ENCODE results near the gene KAT2A. TPM values are rescaled to one million over a fixed set of nuclear protein-coding genes. Genes with fewer than 3 reads are reported as not detected.

Gene KAT2A
- total RNA-seq, 2 donors from 2014 or later, result 23.6 TPM

DNA sequence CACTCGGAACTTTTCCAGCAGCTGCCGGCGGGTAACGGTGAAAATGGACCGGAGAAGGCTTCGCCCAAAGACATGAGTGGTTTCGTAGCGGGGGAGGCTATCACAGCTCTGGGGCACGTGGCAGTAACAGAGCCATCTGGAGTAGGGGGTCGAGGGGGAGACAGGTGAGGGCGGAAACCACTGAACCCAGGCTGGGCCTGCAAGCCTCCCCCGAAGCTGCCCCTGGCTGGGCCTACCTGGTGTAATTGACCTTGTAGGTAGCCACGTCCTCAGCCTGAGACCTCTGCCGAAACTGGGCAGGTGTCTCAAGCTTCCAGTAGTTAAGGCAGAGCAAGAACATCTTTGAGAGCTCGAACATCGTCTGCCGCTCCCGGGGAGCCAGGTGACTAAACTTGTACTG lies 1.9 kb downstream of the KAT2A start:
- intact Hi-C loops (cut with DNase I, micrococcal nuclease), result loop anchor here (5.0 to 10.0 kb wide), 3 partner anchors 64 to 154 kb away; partner anchors contain the start of genes C17orf113 (in 1 of the 2) and CNP (in 1 of the 2)
- DNase-seq (no peak), ATAC-seq (no peak)

DNA sequence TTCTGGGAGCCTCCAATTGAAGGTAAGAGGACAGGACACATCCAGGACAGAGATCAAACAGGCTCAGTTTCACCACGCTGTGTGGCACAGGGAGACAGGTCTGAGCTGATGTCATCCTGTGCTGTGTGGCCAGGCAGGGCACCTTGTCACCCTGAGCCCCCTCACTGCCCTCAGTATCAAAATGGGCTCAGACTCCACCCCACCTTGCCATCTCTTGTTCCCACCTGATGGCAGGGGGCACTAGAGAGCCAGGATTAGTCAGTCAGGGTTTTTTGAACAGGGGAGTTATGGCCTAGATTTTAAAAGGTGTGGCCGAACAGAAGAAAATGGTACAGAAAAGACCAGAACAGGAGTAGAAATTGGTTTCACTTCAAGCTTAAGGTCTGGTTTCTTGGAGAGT lies 2.6 kb downstream of the KAT2A start:
- intact Hi-C loops (cut with DNase I, micrococcal nuclease), result loop anchor here (5.0 to 10.0 kb wide), 3 partner anchors 64 to 154 kb away; partner anchors contain the start of genes C17orf113 (in 1 of the 2) and CNP (in 1 of the 2)
- peak in 1 of 2 donors; percentile 53 for DNase-seq
- ATAC-seq, result no peak

DNA sequence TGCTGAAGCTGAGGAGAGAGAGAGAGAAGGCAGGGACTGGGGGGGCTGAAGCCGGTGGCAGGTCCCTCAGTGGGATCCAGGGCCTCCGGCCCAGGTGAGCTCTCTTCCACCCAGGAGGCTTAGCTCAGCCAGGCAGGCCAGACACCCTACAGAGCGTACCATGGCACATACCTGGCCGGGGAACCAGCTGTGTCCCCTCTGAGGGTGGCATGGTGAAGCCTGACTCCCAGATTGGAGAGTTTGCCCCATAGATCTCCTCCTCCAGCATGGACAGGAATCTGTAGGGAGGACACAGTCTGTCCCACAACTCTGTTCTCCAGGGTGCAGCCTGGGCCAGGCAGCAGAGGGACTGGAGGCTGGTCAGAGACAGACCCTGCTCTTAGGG lies 3.0 kb downstream of the KAT2A start:
- ATAC-seq (no peak), DNase-seq (no peak)
- intact Hi-C loops (cut with DNase I, micrococcal nuclease), result loop anchor here (5.0 to 10.0 kb wide), 3 partner anchors 63 to 153 kb away; partner anchors contain the start of genes C17orf113 (in 1 of the 2) and CNP (in 1 of the 2)

DNA sequence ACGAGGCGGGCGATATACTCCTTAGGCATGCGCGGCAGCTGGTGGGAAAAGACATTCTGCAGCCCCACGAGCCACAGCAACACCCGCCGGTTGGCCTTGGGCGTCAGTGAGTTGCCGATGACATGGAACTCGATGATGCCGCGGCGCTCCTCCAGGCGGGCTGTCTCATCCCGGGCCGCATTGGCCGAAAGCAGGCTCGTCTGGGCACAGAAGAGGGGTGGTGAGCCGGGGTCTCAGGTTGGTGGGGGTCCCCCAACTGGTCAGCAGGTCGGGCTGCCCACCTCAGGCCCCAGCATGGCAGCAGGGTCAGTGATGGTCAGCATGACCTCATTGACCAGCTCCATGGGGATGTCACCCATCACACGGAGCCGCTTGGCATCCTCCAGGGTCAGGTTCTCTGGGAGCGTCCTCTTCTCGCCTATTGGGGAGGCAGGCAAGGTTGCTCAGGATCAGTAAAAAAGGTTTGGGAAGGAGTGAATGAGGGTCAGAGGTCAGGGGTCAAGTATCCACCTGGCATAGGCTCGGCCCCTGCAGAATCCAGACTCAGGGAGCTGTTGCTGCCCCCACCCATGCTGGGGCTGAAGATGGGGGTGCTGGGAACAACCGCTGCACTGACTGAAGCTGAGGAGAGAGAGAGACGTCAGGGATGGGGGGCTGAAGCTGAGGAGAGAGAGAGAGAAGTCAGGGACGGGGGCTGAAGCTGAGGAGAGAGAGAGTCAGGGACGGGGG lies 3.6 kb downstream of the KAT2A start:
- no peak for ATAC-seq
- intact Hi-C loops (cut with DNase I, micrococcal nuclease), result loop anchor here (5.0 to 10.0 kb wide), 3 partner anchors 63 to 153 kb away; partner anchors contain the start of genes C17orf113 (in 1 of the 2) and CNP (in 1 of the 2)
- no peak for DNase-seq

DNA sequence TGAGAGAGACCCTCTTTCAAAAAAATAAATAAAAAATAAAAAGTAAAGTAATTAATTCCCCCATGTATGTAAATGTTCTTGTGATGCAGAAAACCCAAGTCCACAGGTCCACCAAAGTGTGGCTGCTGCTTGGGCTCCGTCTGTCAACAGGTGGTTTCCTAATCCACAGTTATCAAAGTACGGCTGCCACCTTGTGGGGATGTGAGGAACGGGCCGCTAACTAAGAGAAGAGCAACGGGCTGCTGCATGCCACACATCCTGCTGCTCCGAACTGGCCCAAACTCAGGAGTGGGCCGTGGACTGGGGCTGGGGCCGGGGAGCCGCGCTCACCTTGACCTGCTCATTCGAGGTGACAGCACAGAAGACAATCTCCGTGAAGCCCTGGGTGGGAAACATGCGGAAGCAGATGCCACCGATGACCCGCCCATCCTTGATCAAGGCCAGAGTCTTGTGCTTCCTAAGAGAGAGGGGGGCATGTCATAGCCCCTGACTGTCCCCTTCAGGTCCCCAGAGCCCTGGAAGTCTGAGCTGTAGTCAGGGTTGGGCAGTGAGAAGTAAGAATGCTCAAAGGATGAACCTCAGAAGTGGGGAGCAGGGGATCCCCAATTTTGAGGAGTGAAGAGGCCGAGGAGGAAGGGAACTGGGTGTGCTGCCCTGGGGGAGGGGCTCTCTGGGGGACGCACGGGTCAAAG lies 4.3 kb downstream of the KAT2A start:
- DNase-seq (peak; percentile 77 to 91), ATAC-seq (peak; percentile 43)
- intact Hi-C loops (cut with DNase I, micrococcal nuclease), result loop anchor here (5.0 to 10.0 kb wide), 3 partner anchors 62 to 152 kb away; partner anchors contain the start of genes C17orf113 (in 1 of the 2) and CNP (in 1 of the 2)

DNA sequence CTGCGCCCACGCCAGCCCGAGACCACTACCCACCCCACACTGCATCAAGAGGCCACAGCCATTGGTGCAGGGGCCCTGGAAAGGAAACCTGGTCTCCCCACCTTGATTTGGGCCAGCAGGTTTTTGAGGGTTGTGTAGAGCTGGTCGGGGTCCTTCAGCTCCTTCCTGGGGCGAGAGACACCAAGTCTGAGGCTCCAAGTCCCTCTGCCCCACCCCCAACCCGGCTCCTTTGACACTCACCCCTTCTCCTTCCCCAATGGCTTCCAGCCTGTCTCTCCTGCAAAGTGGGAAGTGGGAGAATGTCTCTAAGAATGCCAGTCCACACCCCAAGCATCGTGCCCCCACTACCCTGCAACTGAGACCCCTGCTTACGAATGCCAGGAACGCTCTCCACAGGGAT lies 7.0 kb downstream of the KAT2A start:
- ATAC-seq, result no peak

DNA sequence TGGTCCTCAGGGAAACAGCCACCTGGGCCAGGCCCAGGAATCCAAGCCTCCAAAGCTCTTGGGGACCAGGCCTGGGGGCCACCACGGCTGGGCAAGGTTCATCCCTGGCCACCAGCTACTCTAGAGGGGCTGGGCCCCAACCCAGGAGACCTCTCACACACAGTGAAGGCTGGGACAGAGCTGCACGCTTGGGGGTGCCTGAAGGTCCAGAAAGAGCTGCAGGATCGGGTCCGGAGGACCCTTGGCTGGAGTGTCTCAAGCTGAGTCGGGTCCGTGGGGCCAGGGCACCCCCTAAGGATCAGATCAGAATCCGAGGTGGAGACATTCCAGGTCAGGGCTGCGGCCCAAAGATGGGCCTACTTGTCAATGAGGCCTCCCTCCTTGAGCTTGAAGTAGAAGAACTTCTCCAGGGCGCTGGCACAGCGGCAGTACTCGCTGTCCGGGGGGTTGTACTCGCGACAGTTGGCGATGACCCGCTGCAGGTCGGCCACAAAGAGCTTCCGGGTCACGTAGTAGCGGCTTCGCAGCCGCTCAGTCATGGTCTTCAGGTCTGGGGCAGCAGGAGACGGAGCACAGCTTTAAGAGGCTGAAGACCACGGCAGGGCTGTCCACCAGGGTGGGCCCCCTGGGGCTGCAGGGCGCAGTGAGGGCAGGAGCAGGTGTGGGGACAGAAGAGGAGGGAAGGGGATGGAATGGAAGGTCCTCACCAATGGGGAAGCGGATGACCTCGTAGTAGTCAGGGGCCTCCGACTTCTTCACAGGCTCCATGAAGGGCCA lies 7.7 kb downstream of the KAT2A start:
- intact Hi-C loops (cut with DNase I, micrococcal nuclease), result loop anchor here in 1 of 2 donors (10.0 kb wide), 2 partner anchors 59 to 149 kb away; partner anchors contain the start of genes C17orf113 and CNP
- no peak for ATAC-seq
- no peak for DNase-seq

More for the DNA sequence above, 7.0 kb downstream of the KAT2A start:
- DNase-seq, result no peak
- intact Hi-C loops (cut with DNase I, micrococcal nuclease), result loop anchor here in 1 of 2 donors (10.0 kb wide), 2 partner anchors 59 to 149 kb away; partner anchors contain the start of genes C17orf113 and CNP

DNA sequence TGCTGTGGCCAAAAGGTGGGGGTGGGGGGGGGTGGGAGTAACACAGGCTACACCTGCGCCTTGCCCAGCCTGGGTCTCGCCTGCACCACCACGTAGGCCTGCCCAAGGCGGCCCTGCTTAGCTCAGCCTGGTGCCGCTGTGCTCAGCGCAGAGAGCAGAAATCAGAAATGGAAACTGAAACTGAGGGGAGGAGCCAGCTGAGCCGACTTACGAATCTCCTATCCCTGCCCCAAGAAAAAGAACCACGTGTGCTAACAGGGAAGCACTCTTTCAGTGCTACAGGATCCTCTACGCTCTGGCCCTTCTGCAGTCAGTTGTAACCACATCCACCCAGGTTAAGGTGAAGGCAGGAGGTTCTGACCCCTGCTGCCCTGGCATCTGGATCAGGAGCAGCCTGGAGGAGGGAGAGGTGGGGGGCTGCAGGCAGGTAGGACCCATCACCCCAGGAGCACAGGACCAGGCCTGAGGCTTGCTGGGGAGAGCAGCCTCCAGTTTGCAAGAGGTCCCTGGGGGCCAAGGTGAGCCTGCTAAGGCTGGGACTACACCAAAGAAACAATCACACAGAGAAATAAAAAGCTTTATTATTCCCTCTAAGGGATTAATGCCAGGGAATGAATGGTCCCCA lies 8.5 kb downstream of the KAT2A start, which contains the start of gene DHX58:
Gene DHX58, minus strand, starts transcription at position 163 of the 625 bp plus-strand sequence. CDS start 822 bp downstream, outside the sequence.
- ATAC-seq, result peak; percentile 84

DNA sequence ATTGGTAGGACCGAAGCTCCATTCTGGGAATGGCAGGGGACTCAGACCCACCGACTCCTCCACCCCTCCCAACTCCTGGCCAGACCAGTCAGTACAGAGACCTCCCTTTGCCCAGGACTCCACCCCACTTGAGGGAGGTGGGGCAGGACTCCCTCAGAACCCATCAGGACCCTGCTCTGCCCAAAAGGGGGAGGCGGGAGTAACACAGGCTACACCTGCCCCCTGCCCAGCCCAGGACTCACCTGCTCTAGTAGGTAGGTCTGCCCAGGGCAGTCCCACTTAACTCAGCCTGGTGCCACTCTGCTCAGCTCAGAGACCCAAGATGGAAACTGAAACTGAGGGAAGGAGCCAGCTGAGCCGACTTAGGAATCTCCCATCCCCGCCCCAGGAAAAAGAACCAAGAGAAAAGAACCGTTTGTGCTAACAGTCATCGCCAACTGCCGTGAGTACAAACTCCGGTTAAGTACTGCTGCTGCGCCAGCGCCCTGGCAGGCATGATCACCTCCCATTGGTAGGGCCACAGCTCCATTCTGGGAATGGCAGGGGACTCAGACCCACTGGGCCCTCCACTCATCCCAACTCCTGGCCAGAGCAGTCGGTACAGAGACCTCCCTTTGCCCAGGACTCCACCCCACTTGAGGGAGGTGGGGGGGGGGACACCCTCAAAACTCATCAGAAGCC lies 9.2 kb downstream of the KAT2A start:
- ATAC-seq, result peak; percentile 48
- peak; percentile 56 to 59 for DNase-seq
- intact Hi-C loops (cut with DNase I, micrococcal nuclease), result loop anchor here in 1 of 2 donors (10.0 kb wide), 2 partner anchors 57 to 147 kb away; partner anchors contain the start of genes C17orf113 and CNP

More for the DNA sequence above, 8.5 kb downstream of the KAT2A start, which contains the start of gene DHX58:
- peak; percentile 83 to 84 for DNase-seq
- intact Hi-C loops (cut with DNase I, micrococcal nuclease), result loop anchor here in 1 of 2 donors (10.0 kb wide), 2 partner anchors 58 to 148 kb away; partner anchors contain the start of genes C17orf113 and CNP

DNA sequence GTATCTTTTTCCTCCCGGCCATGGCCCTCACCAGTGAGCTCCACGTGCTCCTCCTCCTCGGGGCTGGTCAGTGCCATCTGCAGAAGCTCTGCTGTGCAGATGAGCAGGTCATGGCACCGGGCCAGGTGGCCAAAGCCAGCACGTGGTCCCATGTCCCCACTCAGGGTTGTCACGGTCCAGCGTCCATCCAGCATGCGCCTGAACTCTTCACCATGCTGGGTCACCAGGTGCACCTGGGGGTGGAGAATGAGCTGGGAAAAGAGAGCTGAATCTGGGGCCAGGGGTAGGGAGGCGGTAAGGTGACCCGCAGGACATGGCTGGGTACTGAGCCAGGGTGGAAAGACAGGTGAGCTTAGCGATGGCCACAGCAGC lies 9.9 kb downstream of the KAT2A start:
- DNase-seq (no peak), ATAC-seq (no peak)
- intact Hi-C loops (cut with DNase I, micrococcal nuclease), result loop anchor here in 1 of 2 donors (10.0 kb wide), 2 partner anchors 56 to 146 kb away; partner anchors contain the start of genes C17orf113 and CNP

DNA sequence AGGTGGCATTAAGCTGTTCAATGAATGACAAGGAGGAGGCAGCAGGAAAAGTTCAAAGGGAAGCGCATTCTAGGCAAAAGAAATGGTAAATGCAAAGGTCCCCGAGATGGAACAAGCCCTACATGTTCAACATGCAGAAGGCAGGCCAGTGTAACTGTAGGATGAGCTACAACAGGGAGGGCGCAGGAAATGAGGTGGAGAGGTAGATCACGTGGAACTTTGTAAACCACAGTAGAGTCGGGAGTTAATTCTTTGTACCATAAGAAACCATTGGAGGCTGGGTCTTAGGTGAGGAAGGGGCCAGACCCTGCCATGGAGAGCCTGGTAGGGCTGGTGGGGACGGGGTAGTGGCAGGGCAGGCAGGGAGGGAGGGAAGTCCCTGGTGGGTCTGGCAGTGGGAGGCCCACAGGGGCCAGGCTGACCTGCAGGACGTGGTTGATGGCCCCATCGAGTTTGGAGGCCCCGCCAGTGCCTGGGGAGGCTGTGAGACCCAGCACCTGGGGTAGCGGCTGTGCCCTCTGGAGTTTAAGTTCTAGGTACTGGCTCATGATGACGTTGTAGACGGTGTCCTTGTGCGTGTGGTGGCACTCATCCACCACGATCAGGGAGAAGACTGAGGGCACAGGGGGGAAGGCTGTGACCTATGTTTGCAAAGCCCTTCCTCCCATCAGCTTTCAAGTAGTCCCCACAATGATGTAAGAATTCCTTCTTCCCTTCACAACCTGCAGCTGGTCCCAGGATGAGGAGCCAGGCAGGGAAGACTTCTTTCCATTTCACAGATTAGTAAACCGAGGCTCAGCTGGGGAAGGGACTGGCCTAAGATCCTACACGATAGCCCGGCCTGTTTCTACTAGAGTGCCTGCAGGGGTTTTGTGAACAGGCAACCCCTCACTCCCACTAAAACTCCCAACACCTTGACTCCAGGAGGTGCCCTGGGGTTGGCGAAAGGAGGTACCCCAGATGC lies 10.6 kb downstream of the KAT2A start:
- intact Hi-C loops (cut with DNase I, micrococcal nuclease), result loop anchor here in 1 of 2 donors (10.0 kb wide), 2 partner anchors 56 to 146 kb away; partner anchors contain the start of genes C17orf113 and CNP
- no peak for ATAC-seq
- no peak for DNase-seq

DNA sequence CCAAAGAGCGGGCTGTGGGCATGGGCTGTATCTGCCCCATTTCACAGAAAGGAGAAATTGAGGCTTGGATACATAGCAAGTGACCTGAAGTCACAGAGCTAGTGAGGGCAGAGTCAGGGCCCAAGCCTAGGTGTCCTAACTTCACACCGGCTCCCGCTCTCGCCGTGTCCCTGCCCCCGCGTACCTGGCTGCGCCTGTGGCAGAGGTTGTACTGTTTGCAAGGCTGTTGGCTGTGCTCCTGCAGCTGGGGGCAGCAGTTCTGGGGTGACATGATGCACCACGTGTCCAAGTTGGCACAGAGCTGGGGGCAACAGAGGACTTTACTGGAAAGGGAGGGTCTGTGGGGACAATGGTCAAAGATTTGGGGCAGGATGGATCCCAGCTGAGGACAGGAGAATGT lies 12.1 kb downstream of the KAT2A start:
- no peak for DNase-seq
- no peak for ATAC-seq
- intact Hi-C loops (cut with DNase I, micrococcal nuclease), result no loop called here

DNA sequence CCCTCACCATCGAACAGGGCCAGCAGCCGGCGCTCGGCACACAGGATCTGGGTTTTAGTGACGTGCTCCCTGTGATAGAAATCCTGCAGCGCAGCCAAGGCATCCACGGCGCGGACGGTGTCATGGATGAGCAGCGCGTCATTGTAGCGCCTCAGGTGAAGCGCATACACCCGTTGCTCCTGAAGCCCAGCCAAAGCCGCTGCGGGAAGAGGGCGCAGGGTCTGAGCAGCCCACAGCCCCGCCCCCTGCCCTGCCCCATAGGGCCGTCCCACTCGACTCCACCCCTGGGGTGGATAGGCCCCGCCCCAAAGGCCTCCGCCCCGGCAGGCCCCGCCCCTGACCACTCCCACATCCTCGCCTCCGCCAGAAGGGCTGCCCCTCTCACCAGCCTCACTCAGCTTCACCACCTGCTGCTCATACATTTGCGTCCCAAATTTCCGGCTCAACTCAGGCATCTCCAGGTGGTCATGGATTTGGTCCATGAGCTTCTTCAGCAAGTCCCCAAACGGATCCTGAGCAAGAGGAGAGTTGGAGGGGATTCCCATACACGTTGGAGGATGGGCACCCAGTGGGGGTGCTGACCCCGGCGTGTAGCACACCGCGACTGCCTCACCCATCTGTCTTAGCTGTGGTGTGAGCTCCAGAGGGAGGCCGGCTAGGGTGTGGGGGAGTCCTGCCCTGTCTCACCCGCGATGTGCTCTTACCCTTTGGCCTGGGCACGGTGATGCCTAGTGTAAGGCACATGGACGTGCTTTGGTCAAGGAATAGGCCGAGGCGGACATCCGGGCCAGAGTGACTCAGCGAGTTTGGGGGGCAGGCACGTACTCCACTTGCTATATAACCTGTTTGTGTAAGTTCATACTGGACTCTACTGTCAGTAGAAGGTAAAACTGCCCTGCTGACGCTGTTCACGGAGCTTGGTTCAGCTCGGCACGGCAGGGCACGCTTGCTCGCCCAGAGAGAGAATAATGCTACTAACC lies 13.3 kb downstream of the KAT2A start:
- DNase-seq (peak; percentile 87 to 96), ATAC-seq (peak; percentile 84)
- intact Hi-C loops (cut with DNase I, micrococcal nuclease), result no loop called here

DNA sequence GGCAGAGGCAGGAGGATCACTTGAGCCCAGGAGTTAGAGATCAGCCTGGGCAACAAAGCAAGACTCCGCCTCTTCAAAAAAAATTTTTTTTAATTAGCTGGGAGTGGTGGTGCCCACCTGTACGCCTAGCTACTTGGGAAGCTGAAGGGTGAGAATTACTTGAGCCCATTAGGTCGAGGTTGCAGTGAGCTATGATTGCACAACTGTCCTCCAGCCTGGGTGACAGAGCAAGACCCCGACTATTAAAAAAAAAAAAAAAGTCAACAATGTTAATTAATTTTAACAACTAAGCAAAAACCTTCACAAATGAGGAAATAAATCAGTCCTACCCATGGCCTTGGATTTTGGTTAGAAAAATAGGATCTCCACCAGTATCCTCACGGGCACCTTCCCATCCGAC lies 14.0 kb downstream of the KAT2A start:
- no peak for ATAC-seq
- intact Hi-C loops (cut with DNase I, micrococcal nuclease), result no loop called here

DNA sequence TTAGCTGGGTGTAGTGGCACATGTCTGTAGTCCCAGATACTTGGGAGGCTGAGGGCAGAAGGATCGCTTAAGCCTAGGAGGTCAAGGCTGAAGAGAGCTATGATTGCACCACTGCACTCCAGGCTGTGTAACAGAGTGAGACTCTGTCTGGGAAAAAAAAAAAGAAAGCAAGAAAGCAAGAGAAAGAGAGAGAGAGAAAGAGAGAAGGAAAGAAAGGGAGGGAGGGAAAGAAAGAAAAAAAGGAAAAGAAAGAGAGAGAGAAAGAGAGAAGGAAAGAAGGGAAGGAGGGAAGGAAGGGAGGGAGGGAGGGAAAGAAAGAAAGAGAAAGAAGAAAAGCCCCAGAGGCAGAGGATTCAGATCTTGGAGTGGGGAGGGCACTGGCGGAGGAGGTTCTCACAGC lies 15.2 kb downstream of the KAT2A start:
- intact Hi-C loops (cut with DNase I, micrococcal nuclease), result no loop called here
- DNase-seq, result no peak
- ATAC-seq, result no peak

More for the DNA sequence above, 14.0 kb downstream of the KAT2A start:
- no peak for DNase-seq

Measured in left colon (tissue), 2 donors.